Heart left ventricle (tissue), 16 donors: Measurements from ENCODE around the gene ANKMY2. TPM values are rescaled to one million over a fixed set of nuclear protein-coding genes. Genes with fewer than 3 reads are reported as not detected.

Experiments used
- ATAC-seq, 4 donors: fragments of 200-7000 bp; cut with Tn5 transposase; one replicate each; pipeline ENCODE4 v1.9.1; 2020 to 2022; ENCODE audit warnings: moderate library complexity in 4 of 4, mild to moderate bottlenecking in 3 of 4, moderate number of reproducible peaks in 1 of 4
- DNase-seq, 5 donors: peaks; one replicate each; pipeline ENCODE4 v3.0.0-alpha.2; 2020
- H3K27ac ChIP-seq, 12 donors: fragments of 200-600 bp; sonication (generic) in 4 of 12; one replicate each; pipeline versions ENCODE4 v1.5.0 to v1.8.0; 2016 to 2022; ENCODE audit warnings: mild to moderate bottlenecking in 2 of 12
- H3K27me3 ChIP-seq, 9 donors: fragments of 200-600 bp; sonication (generic) in 2 of 9; one replicate each; pipeline versions ENCODE4 v1.5.1 to v1.8.0; 2016 to 2022; ENCODE audit warnings: mild to moderate bottlenecking in 3 of 9
- H3K36me3 ChIP-seq, 9 donors: fragments of 200-600 bp; sonication (generic) in 2 of 9; one replicate each; pipeline versions ENCODE4 v1.5.0 to v1.8.0; 2018 to 2022; ENCODE audit warnings: mild to moderate bottlenecking in 2 of 9
- H3K4me1 ChIP-seq, 12 donors: fragments of 200-600 bp; sonication (generic) in 4 of 12; one replicate each; pipeline versions ENCODE4 v1.5.0 to v1.8.0; 2016 to 2022; ENCODE audit warnings: mild to moderate bottlenecking in 3 of 12
- H3K4me3 ChIP-seq, 12 donors: fragments of 200-600 bp; sonication (generic) in 4 of 12; one replicate each; pipeline versions ENCODE4 v1.5.0 to v1.8.0; 2017 to 2022; ENCODE audit warnings: mild to moderate bottlenecking in 9 of 12, moderate library complexity in 4 of 12
- H3K9me3 ChIP-seq, 12 donors: fragments of 200-600 bp; sonication (generic) in 4 of 12; one replicate each; pipeline versions ENCODE4 v1.5.0 to v1.8.0; 2016 to 2022; ENCODE audit warnings: mild to moderate bottlenecking in 1 of 12
- POLR2A ChIP-seq, 2 donors: fragments of 450-650 bp; IDR thresholded peaks; one replicate each; pipeline ENCODE4 v1.6.1; 2017; ENCODE audit warnings: antibody characterized with exemption in 2 of 2, mild to moderate bottlenecking in 2 of 2, moderate library complexity in 2 of 2
- WGBS, 4 donors: extraction: QIAGEN DNeasy Blood & Tissue Kit in 2 of 4; methylation state at CpG; one replicate each; pipeline versions ENCODE4 v1.1.5 to v1.1.7; 2013 to 2018; 5-methylcytosine and 5-hydroxymethylcytosine counted together
- intact Hi-C, 10 donors: fragments of 100-400 bp; cut with DNase I; formaldehyde crosslinking; loops; one replicate each; pipeline versions ENCODE4 v1.11.1 to v1.14.2; 2022
- polyA plus RNA-seq, 2 donors: library from polyadenylated mRNA; stranded (reverse); fragments of 200-250 nt; gene quantifications; one replicate each; pipeline ENCODE4 v1.2.3, GENCODE V29; 2013
- total RNA-seq, 9 donors: library from RNA; depleted of rRNA in 2 of 9; stranded (reverse); fragments of >200 nt in 2 of 9; fragmentation: NEBNext Ultra II Directional in 3 of 9; extraction: Animal tissue kit (Norgen Biotek cat#: 25700) in 3 of 9; gene quantifications; one replicate each; pipeline versions ENCODE4 v1.1.0 to v1.2.4, GENCODE V29; 2016 to 2023
- TF ChIP-seq, protein P1 (sequence below), 12 donors: fragments of 200-600 bp; sonication (generic) in 4 of 12; IDR thresholded peaks; one replicate each; pipeline versions ENCODE4 v1.5.0 to v1.8.0; 2018 to 2022; ENCODE audit warnings: antibody characterized with exemption in 12 of 12, mild to moderate bottlenecking in 5 of 12
- donor health status: ischemic (EF 13 %, LVEDD 7.1; RV severe dilation, severe dysfunction).
- donor health status: healthy with polysubstance abuse.
- donor health status: DM: no; HTN: yes; CAD: no.
- donor health status: DM: no; HTN: no; CAD: no.
- donor health status: ischemic (EF 25% LVEDD 6.9; RV normal size, moderate dysfunction).
- donor health status: ischemic (EF 25% LVEDD 5.7; RV mildly dilated, moderate dysfunction).
- donor health status: healthy.
- donor health status: DM: yes; HTN: yes; CAD: no.
- donor health status: ischemic (EF 35%, LVEDD 5.7; RV mildly dilated, moderate dysfunction).
- donor health status: nonischemic (EF 11% LVEDD 7.7; RV severe dilation, severe dysfunction).
- donor health status: DM: yes; HTN: yes; CAD: no.
- donor health status: PGD.
- donor health status: ischemic (EF 29% LVEDD 5.4; RV normal size, mild dysfunction).
- donor health status: nonischemic (EF 23%, LVEDD 6.1; RV moderate dilation, normal function).

The ANKMY2 gene
- total and polyA plus RNA-seq, 11 donors: 10.3 to 44.3 (median 28.0) TPM

DNA sequence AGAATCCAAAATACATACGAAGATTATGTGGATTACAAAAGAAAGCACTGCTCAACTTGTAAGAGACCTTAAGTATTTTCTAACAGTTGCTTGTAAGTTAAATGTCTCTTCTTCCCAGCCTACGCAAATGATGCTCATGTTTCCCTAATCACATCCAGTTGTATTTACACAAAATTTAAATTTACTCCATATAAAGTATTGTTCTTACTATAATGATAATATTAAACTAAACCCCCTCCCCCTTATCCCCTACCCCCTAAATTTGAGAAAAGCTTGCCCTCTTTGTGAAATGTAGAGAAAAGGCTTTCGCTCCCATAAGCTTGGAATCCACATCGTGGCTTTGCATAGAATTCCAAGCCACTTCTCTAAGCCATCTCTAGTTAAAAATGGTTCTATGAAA lies 29.4 kb downstream of the ANKMY2 start:
- 66 to 77% (median 68%) methylated on average over 4 of the region's 4 CpGs for WGBS, 4 donors
- ATAC-seq (no peak), DNase-seq (no peak)
- TF ChIP-seq, protein P1, sequence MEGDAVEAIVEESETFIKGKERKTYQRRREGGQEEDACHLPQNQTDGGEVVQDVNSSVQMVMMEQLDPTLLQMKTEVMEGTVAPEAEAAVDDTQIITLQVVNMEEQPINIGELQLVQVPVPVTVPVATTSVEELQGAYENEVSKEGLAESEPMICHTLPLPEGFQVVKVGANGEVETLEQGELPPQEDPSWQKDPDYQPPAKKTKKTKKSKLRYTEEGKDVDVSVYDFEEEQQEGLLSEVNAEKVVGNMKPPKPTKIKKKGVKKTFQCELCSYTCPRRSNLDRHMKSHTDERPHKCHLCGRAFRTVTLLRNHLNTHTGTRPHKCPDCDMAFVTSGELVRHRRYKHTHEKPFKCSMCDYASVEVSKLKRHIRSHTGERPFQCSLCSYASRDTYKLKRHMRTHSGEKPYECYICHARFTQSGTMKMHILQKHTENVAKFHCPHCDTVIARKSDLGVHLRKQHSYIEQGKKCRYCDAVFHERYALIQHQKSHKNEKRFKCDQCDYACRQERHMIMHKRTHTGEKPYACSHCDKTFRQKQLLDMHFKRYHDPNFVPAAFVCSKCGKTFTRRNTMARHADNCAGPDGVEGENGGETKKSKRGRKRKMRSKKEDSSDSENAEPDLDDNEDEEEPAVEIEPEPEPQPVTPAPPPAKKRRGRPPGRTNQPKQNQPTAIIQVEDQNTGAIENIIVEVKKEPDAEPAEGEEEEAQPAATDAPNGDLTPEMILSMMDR (IDR thresholded peaks at IDR 0.05): no peak
- no peak for TF ChIP-seq POLR2A (IDR thresholded peaks at IDR 0.05)
- H3K4me3 ChIP-seq: no peak overlapping the region
- peaks cover 0 to 4% (median 0%) of the 10 kb centered on the region in 12 donors for H3K4me1 ChIP-seq
- H3K27ac ChIP-seq: no peak overlapping the region
- no peaks in the 10 kb centered on the region for H3K27me3 ChIP-seq
- peaks cover 0 to 99% (median 53%) of the 10 kb centered on the region in 9 donors for H3K36me3 ChIP-seq
- intact Hi-C loops: loop anchor here in 1 of 10 donors (10.0 kb wide), 1 partner anchor 299 kb away; no protein-coding TSS in a partner anchor
- no peaks in the 10 kb centered on the region for H3K9me3 ChIP-seq

DNA sequence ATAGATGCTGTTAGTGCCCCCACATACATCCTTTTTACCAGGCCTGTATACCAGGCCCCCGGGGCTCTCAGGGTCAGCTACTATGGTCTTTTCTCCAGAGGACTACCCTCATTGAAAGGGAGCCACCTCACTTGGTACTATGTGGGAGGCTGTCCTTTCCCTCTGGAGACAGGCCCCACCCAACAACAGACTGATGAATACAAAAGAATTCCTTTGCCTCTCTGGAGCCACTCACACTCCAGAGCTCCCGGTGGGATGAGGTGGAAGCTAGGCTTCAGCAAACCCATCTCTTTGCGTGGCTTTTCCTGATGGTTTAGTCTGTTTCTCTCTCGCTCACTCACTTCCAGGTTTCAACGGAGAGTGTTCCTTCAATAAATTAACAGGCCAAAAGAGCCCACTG lies 30.3 kb downstream of the ANKMY2 start:
- Histone ChIP-seq H3K4me1 (peaks cover 0 to 3% (median 0%) of the 10 kb centered on the region in 12 donors), H3K4me3 (no peak overlapping the region), H3K36me3 (peaks cover 0 to 100% (median 58%) of the 10 kb centered on the region in 9 donors), H3K27me3 (no peaks in the 10 kb centered on the region), H3K27ac (no peak overlapping the region), H3K9me3 (no peaks in the 10 kb centered on the region)
- intact Hi-C loops: loop anchor here in 1 of 10 donors (10.0 kb wide), 1 partner anchor 300 kb away; no protein-coding TSS in a partner anchor
- ATAC-seq (peak in 1 of 4 donors; percentile 14), DNase-seq (no peak)
- WGBS, 4 donors: 77 to 84% (median 82%) methylated on average over 5 of the region's 5 CpGs
- no peak for TF ChIP-seq POLR2A (IDR thresholded peaks at IDR 0.05)
- TF ChIP-seq, protein P1 (IDR thresholded peaks at IDR 0.05): no peak

DNA sequence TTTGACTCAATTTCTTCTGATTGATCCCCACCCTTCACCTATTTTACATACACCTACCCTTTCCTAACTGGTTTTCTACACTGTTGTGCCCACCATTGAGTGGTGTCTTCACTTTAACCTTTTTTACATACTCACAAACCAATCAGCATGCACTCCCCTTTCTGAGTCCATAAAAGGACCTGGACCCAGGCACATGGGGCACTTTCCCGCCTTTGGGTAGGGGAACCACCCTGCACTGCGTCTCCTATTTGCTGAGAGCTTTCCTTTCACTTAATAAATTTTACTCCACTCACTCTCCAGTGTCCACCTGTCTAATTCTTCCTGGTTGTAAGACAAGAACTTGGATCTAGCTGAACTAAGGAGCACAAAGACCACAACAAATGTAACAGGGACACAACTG lies 33.8 kb downstream of the ANKMY2 start:
- Histone ChIP-seq H3K4me3 (no peak overlapping the region), H3K27ac (no peak overlapping the region), H3K36me3 (peaks cover 0 to 100% (median 72%) of the 10 kb centered on the region in 9 donors), H3K9me3 (no peaks in the 10 kb centered on the region), H3K4me1 (no peaks in the 10 kb centered on the region), H3K27me3 (no peaks in the 10 kb centered on the region)
- intact Hi-C loops: loop anchor here in 1 of 10 donors (5.0 to 10.0 kb wide), 2 partner anchors 81 to 303 kb away; no protein-coding TSS in a partner anchor
- ATAC-seq (no peak), DNase-seq (no peak)
- TF ChIP-seq, protein P1 (IDR thresholded peaks at IDR 0.05): no peak
- TF ChIP-seq POLR2A (IDR thresholded peaks at IDR 0.05): no peak
- WGBS, 4 donors: 76 to 100% (median 98%) methylated on average over 2 of the region's 2 CpGs

DNA sequence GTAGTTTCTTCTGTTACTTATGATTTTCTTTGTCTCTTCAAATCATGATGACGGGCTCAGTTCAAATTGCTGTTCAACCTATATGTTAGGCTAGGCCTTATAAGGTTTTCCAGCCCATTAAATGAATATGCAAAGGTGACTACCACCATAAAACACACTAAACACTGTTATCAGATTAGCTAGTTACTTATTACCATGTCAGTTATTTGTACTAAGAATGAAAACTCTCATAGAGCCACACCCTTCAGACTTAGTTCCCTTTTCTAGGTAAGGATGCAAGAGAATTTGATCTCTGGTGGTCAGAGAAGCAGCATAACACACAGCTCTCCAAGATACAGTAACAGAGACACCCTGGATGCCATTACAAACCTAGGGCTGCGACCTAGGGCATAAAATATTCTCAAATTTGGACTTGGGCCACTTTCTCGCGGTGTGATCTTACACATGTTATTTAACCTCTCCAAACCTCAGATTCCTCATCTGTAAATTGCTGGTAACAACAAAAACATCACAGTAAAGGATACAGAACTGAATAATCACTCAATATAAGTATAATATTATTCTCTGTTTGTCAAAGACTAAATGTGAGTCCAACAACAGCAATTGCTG lies 35.6 kb downstream of the ANKMY2 start:
- DNase-seq (no peak), ATAC-seq (no peak)
- H3K36me3 ChIP-seq: peaks cover 0 to 100% (median 77%) of the 10 kb centered on the region in 9 donors
- H3K4me3 ChIP-seq: no peak overlapping the region
- H3K27ac ChIP-seq: no peak overlapping the region
- 59 to 88% (median 86%) methylated on average over 4 of the region's 4 CpGs for WGBS, 4 donors
- H3K27me3 ChIP-seq: no peaks in the 10 kb centered on the region
- H3K4me1 ChIP-seq: no peaks in the 10 kb centered on the region
- H3K9me3 ChIP-seq: no peaks in the 10 kb centered on the region
- TF ChIP-seq POLR2A (IDR thresholded peaks at IDR 0.05): no peak
- TF ChIP-seq, protein P1 (IDR thresholded peaks at IDR 0.05): no peak
- intact Hi-C loops: loop anchor here in 2 of 10 donors (5.0 to 10.0 kb wide), 2 partner anchors 82 to 305 kb away; no protein-coding TSS in a partner anchor
